Hematopoietic multipotent progenitor cell treated with erythropoietin and hydrocortisone succinate and interleukin-3 and kit ligand, for 17 days (in vitro differentiated cells): ENCODE results near the gene STX4.

ENCODE experiments used
- DNase-seq: peaks from one replicate; pipeline ENCODE4 v3.0.0-alpha.2; 2015; ENCODE audit warnings: low spot score

STX4 gene

GRCh38 chr16:31083981-31084380, 50.6 kb downstream of the STX4 start:
- DNase-seq = no peak

- no peak for DNase-seq
Measured at GRCh38 chr16:31084584-31085302, 51.4 kb downstream of the STX4 start.

- no peak for DNase-seq
Measured at GRCh38 chr16:31085411-31085810, 52.1 kb downstream of the STX4 start.

GRCh38 chr16:31085873-31086628, 52.7 kb downstream of the STX4 start:
- DNase-seq = no peak

- no peak for DNase-seq
Measured at GRCh38 chr16:31086629-31086906, 53.2 kb downstream of the STX4 start.

- DNase-seq = no peak
Measured at GRCh38 chr16:31087481-31087880, 54.1 kb downstream of the STX4 start.

- DNase-seq = no peak
Measured at GRCh38 chr16:31087971-31088370, 54.6 kb downstream of the STX4 start.

- DNase-seq = no peak
Measured at GRCh38 chr16:31088459-31089183, 55.3 kb downstream of the STX4 start, which contains the start of gene PRSS53. PRSS53 (minus strand) TSS chr16:31088943; CDS start chr16:31088809, 134 bp downstream.

GRCh38 chr16:31089199-31089598, 55.8 kb downstream of the STX4 start:
- DNase-seq = no peak
